Heart right ventricle (tissue), 16 donors: ENCODE data around the gene STRAP. TPM values are rescaled to one million over a fixed set of nuclear protein-coding genes. Genes with fewer than 3 reads are reported as not detected.
A peak's percentile ranks its signal among the peaks of the same experiment; 100 is the strongest.

Experiments used
- ATAC-seq, 8 donors: fragments of 200-7000 bp; cut with Tn5 transposase; one replicate each; pipeline ENCODE4 v1.9.1; 2020; ENCODE audit warnings: mild to moderate bottlenecking in 8 of 8, moderate library complexity in 8 of 8, moderate number of reproducible peaks in 1 of 8
- DNase-seq, 2 donors: peaks; one replicate each; pipeline ENCODE4 v3.0.0-alpha.2; 2020
- H3K27ac ChIP-seq, 10 donors: fragments of 200-600 bp; sonication (generic) in 2 of 10; one replicate each; pipeline versions ENCODE4 v1.5.0 to v1.8.0; 2020 to 2022; ENCODE audit warnings: mild to moderate bottlenecking in 3 of 10
- H3K27me3 ChIP-seq, 7 donors: fragments of 200-600 bp; one replicate each; pipeline ENCODE4 v1.8.0; 2021 to 2022; ENCODE audit warnings: mild to moderate bottlenecking in 2 of 7
- H3K36me3 ChIP-seq, 9 donors: fragments of 200-600 bp; sonication (generic) in 1 of 9; one replicate each; pipeline versions ENCODE4 v1.5.0 to v1.8.0; 2020 to 2022; ENCODE audit warnings: mild to moderate bottlenecking in 2 of 9
- H3K4me1 ChIP-seq, 9 donors: fragments of 200-600 bp; sonication (generic) in 1 of 9; one replicate each; pipeline versions ENCODE4 v1.5.0 to v1.8.0; 2020 to 2022; ENCODE audit warnings: mild to moderate bottlenecking in 4 of 9
- H3K4me3 ChIP-seq, 10 donors: fragments of 200-600 bp; sonication (generic) in 2 of 10; one replicate each; pipeline versions ENCODE4 v1.5.0 to v1.8.0; 2020 to 2022; ENCODE audit warnings: mild to moderate bottlenecking in 7 of 10, moderate library complexity in 2 of 10
- H3K9me3 ChIP-seq, 11 donors: fragments of 200-600 bp in 10 of 11; sonication (generic) in 2 of 11; one replicate each; pipeline versions ENCODE4 v1.5.0 to v1.8.0; 2013 to 2022; ENCODE audit warnings: mild to moderate bottlenecking in 2 of 11, control low read depth in 1 of 11, moderate library complexity in 1 of 11
- CTCF ChIP-seq, 9 donors: fragments of 200-600 bp; sonication (generic) in 2 of 9; IDR thresholded peaks; one replicate each; pipeline versions ENCODE4 v1.5.0 to v1.8.0; 2021 to 2022; ENCODE audit warnings: antibody characterized with exemption in 9 of 9, mild to moderate bottlenecking in 5 of 9, moderate library complexity in 1 of 9
- WGBS, 2 donors: extraction: QIAGEN DNeasy Blood & Tissue Kit; methylation state at CpG; one replicate each; pipeline ENCODE4 v1.1.7; 2013; ENCODE audit warnings: inconsistent platforms in 1 of 2; 5-methylcytosine and 5-hydroxymethylcytosine counted together
- intact Hi-C, 10 donors: fragments of 100-400 bp; cut with DNase I; formaldehyde crosslinking; loops; one replicate each; pipeline versions ENCODE4 v1.11.1 to v1.14.2; 2022
- polyA plus RNA-seq, 2 donors: library from polyadenylated mRNA; stranded (reverse); fragments of 200-250 nt; gene quantifications; one replicate each; pipeline ENCODE4 v1.2.3, GENCODE V29; 2013
- total RNA-seq, 10 donors: library from RNA; stranded (reverse); fragmentation: NEBNext Ultra II Directional in 3 of 10; extraction: Animal tissue kit (Norgen Biotek cat#: 25700) in 3 of 10; gene quantifications; one replicate each; pipeline versions ENCODE4 v1.2.1 to v1.2.4, GENCODE V29; 2021 to 2023
- donor health status: Arrhythmogenic right ventricular cardiomyopathy.
- donor health status: ischemic (EF 13 %, LVEDD 7.1; RV severe dilation, severe dysfunction).
- donor health status: healthy with polysubstance abuse.
- donor health status: DM: no; HTN: yes; CAD: no.
- donor health status: DM: no; HTN: no; CAD: no.
- donor health status: ischemic (EF 25% LVEDD 6.9; RV normal size, moderate dysfunction).
- donor health status: ischemic (EF 25% LVEDD 5.7; RV mildly dilated, moderate dysfunction).
- donor health status: healthy.
- donor health status: DM: yes; HTN: yes; CAD: no.
- donor health status: Ischemic cardiomyopathy.
- donor health status: ischemic (EF 35%, LVEDD 5.7; RV mildly dilated, moderate dysfunction).
- donor health status: nonischemic (EF 11% LVEDD 7.7; RV severe dilation, severe dysfunction).
- donor health status: DM: yes; HTN: yes; CAD: no.
- donor health status: PGD.
- donor health status: ischemic (EF 29% LVEDD 5.4; RV normal size, mild dysfunction).
- donor health status: nonischemic (EF 23%, LVEDD 6.1; RV moderate dilation, normal function).

STRAP gene
- total and polyA plus RNA-seq, 12 donors = 104 to 161 (median 116) TPM

- Histone ChIP-seq H3K9me3 (no peaks in the 10 kb centered on the region), H3K36me3 (no peaks in the 10 kb centered on the region), H3K4me1 (peaks cover 0 to 20% (median 0%) of the 10 kb centered on the region in 9 donors), H3K4me3 (no peak overlapping the region), H3K27ac (no peak overlapping the region), H3K27me3 (no peaks in the 10 kb centered on the region)
- DNase-seq (no peak), ATAC-seq (no peak)
- intact Hi-C loops = loop anchor here in 1 of 10 donors (5.0 kb wide), 1 partner anchor 42 kb away; no protein-coding TSS in a partner anchor
- TF ChIP-seq CTCF (IDR thresholded peaks at IDR 0.05) = no peak
- 68 to 72% methylated on average over 2 of the region's 2 CpGs for WGBS, 2 donors
Measured at GRCh38 chr12:15839041-15839440, 43.1 kb upstream of the STRAP start.

- Histone ChIP-seq H3K27ac (no peak overlapping the region), H3K36me3 (no peaks in the 10 kb centered on the region), H3K9me3 (no peaks in the 10 kb centered on the region), H3K4me3 (no peak overlapping the region), H3K27me3 (no peaks in the 10 kb centered on the region), H3K4me1 (peaks cover 0 to 20% (median 0%) of the 10 kb centered on the region in 9 donors)
- ATAC-seq (no peak), DNase-seq (no peak)
- TF ChIP-seq CTCF (IDR thresholded peaks at IDR 0.05) = no peak
- intact Hi-C loops = loop anchor here in 2 of 10 donors (5.0 to 10.0 kb wide), 2 partner anchors 42 to 45 kb away; no protein-coding TSS in a partner anchor
Measured at GRCh38 chr12:15839682-15840081, 42.5 kb upstream of the STRAP start.

GRCh38 chr12:15842108-15842507 is 40.1 kb upstream of the STRAP start:
- 83 to 88% methylated on average over 3 of the region's 3 CpGs for WGBS, 2 donors
- H3K9me3 ChIP-seq = no peaks in the 10 kb centered on the region
- ATAC-seq = peak in 1 of 8 donors; percentile 61

GRCh38 chr12:15846887-15847286 is 35.3 kb upstream of the STRAP start:
- intact Hi-C loops = loop anchor here in 3 of 10 donors (5.0 to 10.0 kb wide), 3 partner anchors 52 to 60 kb away; partner anchors contain the start of gene EPS8 (in 1 of the 3)
- ATAC-seq (peak; percentile 59 to 90 (median 87)), DNase-seq (peak in 1 of 2 donors; percentile 48)
- WGBS, 2 donors = 69 to 79% methylated on average over 2 of the region's 2 CpGs
- Histone ChIP-seq H3K36me3 (no peaks in the 10 kb centered on the region), H3K9me3 (no peaks in the 10 kb centered on the region), H3K27ac (peak overlapping the region in 5 of 10 donors; percentile 42 to 63 (median 46)), H3K27me3 (no peaks in the 10 kb centered on the region), H3K4me1 (peaks cover 0 to 28% (median 0%) of the 10 kb centered on the region in 9 donors), H3K4me3 (no peak overlapping the region)
- TF ChIP-seq CTCF (IDR thresholded peaks at IDR 0.05) = no peak

More at GRCh38 chr12:15842108-15842507, 40.1 kb upstream of the STRAP start:
- H3K4me3 ChIP-seq = no peak overlapping the region
- DNase-seq = no peak
- no peak for TF ChIP-seq CTCF (IDR thresholded peaks at IDR 0.05)
- H3K36me3 ChIP-seq = no peaks in the 10 kb centered on the region
- H3K27me3 ChIP-seq = no peaks in the 10 kb centered on the region
- intact Hi-C loops = loop anchor here in 1 of 10 donors (10.0 kb wide), 1 partner anchor 47 kb away; no protein-coding TSS in a partner anchor
- H3K27ac ChIP-seq = peak overlapping the region in 4 of 10 donors; percentile 12 to 23 (median 18)
- H3K4me1 ChIP-seq = peaks cover 0 to 18% (median 0%) of the 10 kb centered on the region in 9 donors
